HL-60/S4 treated with phorbol 12-myristate 13-acetate at 8.2 ng/mL for 4 days and 3 days (cell line): Measurements from ENCODE around the gene GFPT1.

ENCODE experiments used
- in situ Hi-C: fragments of 300-500 bp; cut with MboI; formaldehyde crosslinking; loops from 2 replicates; pipeline ENCODE4 v1.15.0; 2022; ENCODE audit warnings: low sequenced_read_pairs

The GFPT1 gene

GRCh38 chr2:69297216-69297615, 89.8 kb downstream of the GFPT1 start:
- in situ Hi-C loops: no loop called here

GRCh38 chr2:69296421-69296820, 90.6 kb downstream of the GFPT1 start:
- in situ Hi-C loops: no loop called here

GRCh38 chr2:69292256-69292655, 94.8 kb downstream of the GFPT1 start:
- in situ Hi-C loops: no loop called here

- in situ Hi-C loops: no loop called here
Observed at GRCh38 chr2:69291721-69292120, 95.3 kb downstream of the GFPT1 start.

GRCh38 chr2:69291004-69291650, 95.9 kb downstream of the GFPT1 start:
- in situ Hi-C loops: no loop called here

GRCh38 chr2:69288429-69288828, 98.6 kb downstream of the GFPT1 start:
- in situ Hi-C loops: no loop called here

- in situ Hi-C loops: no loop called here
Observed at GRCh38 chr2:69287544-69287943, 99.5 kb downstream of the GFPT1 start.

GRCh38 chr2:69285379-69285894, 101.6 kb downstream of the GFPT1 start:
- in situ Hi-C loops: no loop called here

GRCh38 chr2:69280796-69281412, 106.1 kb downstream of the GFPT1 start:
- in situ Hi-C loops: no loop called here

GRCh38 chr2:69279931-69280681, 106.9 kb downstream of the GFPT1 start:
- in situ Hi-C loops: no loop called here

GRCh38 chr2:69279211-69279610, 107.8 kb downstream of the GFPT1 start:
- in situ Hi-C loops: no loop called here

- in situ Hi-C loops: no loop called here
Observed at GRCh38 chr2:69278366-69278765, 108.7 kb downstream of the GFPT1 start.

GRCh38 chr2:69275490-69275889, 111.5 kb downstream of the GFPT1 start:
- in situ Hi-C loops: no loop called here

GRCh38 chr2:69272803-69273471, 114.1 kb downstream of the GFPT1 start:
- in situ Hi-C loops: no loop called here

- in situ Hi-C loops: no loop called here
Observed at GRCh38 chr2:69271831-69272257, 115.2 kb downstream of the GFPT1 start.
